ENCODE results near the gene PRSS56.

PRSS56 gene

GRCh38 chr2:232488097-232488711 is 32.0 kb upstream of the PRSS56 start:
- TF ChIP-seq CTCF (IDR thresholded peaks at IDR 0.05; ENCODE audit: low read depth, low read length, missing control alignments) = no peak
- no peak overlapping the region for H3K4me3 ChIP-seq (ENCODE audit: low read depth, low read length)
- DNase-seq (ENCODE audit: low read depth) = no peak

GRCh38 chr2:232488721-232489300 is 31.4 kb upstream of the PRSS56 start:
- H3K4me3 ChIP-seq (ENCODE audit: low read depth, low read length) = no peak overlapping the region
- DNase-seq (ENCODE audit: low read depth) = no peak
- TF ChIP-seq CTCF (IDR thresholded peaks at IDR 0.05; ENCODE audit: low read depth, low read length, missing control alignments) = no peak

GRCh38 chr2:232489516-232490220 is 30.5 kb upstream of the PRSS56 start:
- DNase-seq (ENCODE audit: low read depth) = no peak
- no peak overlapping the region for H3K4me3 ChIP-seq (ENCODE audit: low read depth, low read length)
- no peak for TF ChIP-seq CTCF (IDR thresholded peaks at IDR 0.05; ENCODE audit: low read depth, low read length, missing control alignments)

GRCh38 chr2:232490221-232491138 is 29.7 kb upstream of the PRSS56 start:
- TF ChIP-seq CTCF (IDR thresholded peaks at IDR 0.05; ENCODE audit: low read depth, low read length, missing control alignments) = no peak
- no peak overlapping the region for H3K4me3 ChIP-seq (ENCODE audit: low read depth, low read length)
- no peak for DNase-seq (ENCODE audit: low read depth)

GRCh38 chr2:232491139-232491780 is 28.9 kb upstream of the PRSS56 start:
- no peak for DNase-seq (ENCODE audit: low read depth)

More at GRCh38 chr2:232491139-232491780, 28.9 kb upstream of the PRSS56 start:
- TF ChIP-seq CTCF (IDR thresholded peaks at IDR 0.05; ENCODE audit: low read depth, low read length, missing control alignments) = no peak
- H3K4me3 ChIP-seq (ENCODE audit: low read depth, low read length) = no peak overlapping the region

Data from GM12864 (cell line).